ENCODE measurements around the gene CACHD1. TPM values are rescaled to one million over a fixed set of nuclear protein-coding genes. Genes with fewer than 3 reads are reported as not detected.

Gene CACHD1
- total and polyA plus RNA-seq, 7 donors: 1.1 to 5.8 (median 2.1) TPM

- Histone ChIP-seq H3K9me3 (no peaks in the 10 kb centered on the region), H3K27me3 (ENCODE audit: insufficient read depth in 3 of 3, low read length in 2 of 3) (no peaks in the 10 kb centered on the region), H3K4me3 (no peak overlapping the region), H3K4me1 (peaks cover 14% of the 10 kb centered on the region), H3K36me3 (ENCODE audit: insufficient read depth in 1 of 2, low read depth in 1 of 2) (no peaks in the 10 kb centered on the region), H3K27ac (peak overlapping the region; percentile 5)
- DNase-seq (no peak), ATAC-seq (no peak)
- 38 to 54% (median 47%) methylated on average over 3 of the region's 3 CpGs for WGBS, 3 donors
- intact Hi-C loops (cut with DNase I): no loop called here
- TF ChIP-seq, protein P1, sequence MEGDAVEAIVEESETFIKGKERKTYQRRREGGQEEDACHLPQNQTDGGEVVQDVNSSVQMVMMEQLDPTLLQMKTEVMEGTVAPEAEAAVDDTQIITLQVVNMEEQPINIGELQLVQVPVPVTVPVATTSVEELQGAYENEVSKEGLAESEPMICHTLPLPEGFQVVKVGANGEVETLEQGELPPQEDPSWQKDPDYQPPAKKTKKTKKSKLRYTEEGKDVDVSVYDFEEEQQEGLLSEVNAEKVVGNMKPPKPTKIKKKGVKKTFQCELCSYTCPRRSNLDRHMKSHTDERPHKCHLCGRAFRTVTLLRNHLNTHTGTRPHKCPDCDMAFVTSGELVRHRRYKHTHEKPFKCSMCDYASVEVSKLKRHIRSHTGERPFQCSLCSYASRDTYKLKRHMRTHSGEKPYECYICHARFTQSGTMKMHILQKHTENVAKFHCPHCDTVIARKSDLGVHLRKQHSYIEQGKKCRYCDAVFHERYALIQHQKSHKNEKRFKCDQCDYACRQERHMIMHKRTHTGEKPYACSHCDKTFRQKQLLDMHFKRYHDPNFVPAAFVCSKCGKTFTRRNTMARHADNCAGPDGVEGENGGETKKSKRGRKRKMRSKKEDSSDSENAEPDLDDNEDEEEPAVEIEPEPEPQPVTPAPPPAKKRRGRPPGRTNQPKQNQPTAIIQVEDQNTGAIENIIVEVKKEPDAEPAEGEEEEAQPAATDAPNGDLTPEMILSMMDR (IDR thresholded peaks at IDR 0.05): no peak
Observed at GRCh38 chr1:64539289-64539688, 69.4 kb downstream of the CACHD1 start.

DNA sequence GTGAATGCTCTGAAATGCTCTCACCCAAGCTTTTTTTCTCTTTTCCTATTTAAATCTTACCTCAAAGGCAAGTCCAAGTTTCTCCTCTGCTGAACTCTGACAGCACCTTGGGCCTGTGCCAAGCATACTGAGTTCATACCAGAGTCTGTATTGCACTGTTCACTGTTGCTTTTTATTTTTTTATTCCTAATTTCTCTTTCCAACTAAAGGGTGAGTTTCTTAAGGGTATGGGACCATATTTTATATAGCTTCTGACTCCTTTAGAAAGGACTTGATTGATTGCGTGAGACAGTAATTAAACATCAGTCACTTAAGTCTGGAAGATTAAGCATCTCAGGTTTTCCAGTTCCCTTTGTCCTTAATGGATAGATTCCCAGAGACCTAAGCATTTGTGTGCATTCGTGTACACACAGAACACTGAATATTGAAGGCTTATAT, 69.9 kb downstream of the CACHD1 start:
- Histone ChIP-seq H3K4me1 (peaks cover 14% of the 10 kb centered on the region), H3K36me3 (ENCODE audit: insufficient read depth in 1 of 2, low read depth in 1 of 2) (no peaks in the 10 kb centered on the region), H3K4me3 (peak overlapping the region; percentile 35), H3K27me3 (ENCODE audit: insufficient read depth in 3 of 3, low read length in 2 of 3) (no peaks in the 10 kb centered on the region), H3K9me3 (no peaks in the 10 kb centered on the region), H3K27ac (peak overlapping the region; percentile 5)
- intact Hi-C loops (cut with DNase I): no loop called here
- TF ChIP-seq, protein P1 (IDR thresholded peaks at IDR 0.05): no peak
- DNase-seq: peak; percentile 62 to 78
- 54 to 62% (median 55%) methylated on average over 2 of the region's 2 CpGs for WGBS, 3 donors
- ATAC-seq: peak in 1 of 4 donors; percentile 59

DNA sequence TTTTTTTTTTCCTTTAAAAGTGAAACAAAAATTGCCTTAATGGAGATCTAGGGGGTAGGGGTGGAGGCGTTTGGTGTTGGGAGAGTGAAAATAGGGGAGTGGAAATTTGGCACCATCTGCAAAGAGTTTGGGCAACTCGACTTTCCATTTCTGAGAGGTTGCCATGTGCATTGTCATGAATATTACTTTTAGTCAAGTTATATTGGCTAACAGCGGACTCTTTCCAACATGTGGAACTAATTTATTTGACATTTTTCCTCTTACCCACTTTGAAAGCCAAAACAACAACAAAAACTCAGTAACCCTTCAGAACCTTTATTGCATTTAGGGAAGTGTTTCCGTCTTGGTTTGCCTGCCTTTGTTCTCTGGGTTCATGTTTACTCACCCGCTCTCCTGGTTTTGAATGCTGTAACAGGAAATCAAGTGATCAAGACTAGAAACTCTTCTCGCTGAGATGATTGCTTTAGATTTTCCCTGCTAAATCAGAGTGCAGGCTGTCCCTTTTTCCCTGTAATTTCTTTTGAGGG, 70.4 kb downstream of the CACHD1 start:
- Histone ChIP-seq H3K27me3 (ENCODE audit: insufficient read depth in 3 of 3, low read length in 2 of 3) (no peaks in the 10 kb centered on the region), H3K4me3 (peak overlapping the region; percentile 35), H3K9me3 (no peaks in the 10 kb centered on the region), H3K27ac (peak overlapping the region; percentile 5), H3K4me1 (peaks cover 14% of the 10 kb centered on the region), H3K36me3 (ENCODE audit: insufficient read depth in 1 of 2, low read depth in 1 of 2) (no peaks in the 10 kb centered on the region)
- peak in 2 of 4 donors; percentile 30 to 62 for ATAC-seq
- no peak for DNase-seq
- intact Hi-C loops (cut with DNase I): no loop called here
- TF ChIP-seq, protein P1 (IDR thresholded peaks at IDR 0.05): no peak
- WGBS, 3 donors: 29 to 34% (median 33%) methylated on average over 6 of the region's 6 CpGs

- intact Hi-C loops (cut with DNase I): no loop called here
- no peak for DNase-seq
- TF ChIP-seq, protein P1 (IDR thresholded peaks at IDR 0.05): no peak
- Histone ChIP-seq H3K27ac (no peak overlapping the region), H3K4me3 (no peak overlapping the region), H3K27me3 (ENCODE audit: insufficient read depth in 3 of 3, low read length in 2 of 3) (no peaks in the 10 kb centered on the region), H3K9me3 (no peaks in the 10 kb centered on the region), H3K36me3 (ENCODE audit: insufficient read depth in 1 of 2, low read depth in 1 of 2) (no peaks in the 10 kb centered on the region), H3K4me1 (peaks cover 14% of the 10 kb centered on the region)
- WGBS, 3 donors: 74 to 81% (median 80%) methylated on average over 4 of the region's 4 CpGs
- no peak for ATAC-seq
Observed at GRCh38 chr1:64542118-64542517, 72.2 kb downstream of the CACHD1 start.

- no peaks in the 10 kb centered on the region for H3K9me3 ChIP-seq
- no peaks in the 10 kb centered on the region for H3K27me3 ChIP-seq (ENCODE audit: insufficient read depth in 3 of 3, low read length in 2 of 3)
- peaks cover 13% of the 10 kb centered on the region for H3K4me1 ChIP-seq
- no peak overlapping the region for H3K4me3 ChIP-seq
- intact Hi-C loops (cut with DNase I): no loop called here
- H3K27ac ChIP-seq: no peak overlapping the region
- WGBS, 3 donors: 64 to 77% (median 65%) methylated on average over 4 of the region's 4 CpGs
- TF ChIP-seq, protein P1 (IDR thresholded peaks at IDR 0.05): no peak
- DNase-seq (peak; percentile 43 to 67), ATAC-seq (peak in 3 of 4 donors; percentile 37 to 53 (median 46))
- H3K36me3 ChIP-seq (ENCODE audit: insufficient read depth in 1 of 2, low read depth in 1 of 2): no peaks in the 10 kb centered on the region
Observed at GRCh38 chr1:64543831-64544230, 73.9 kb downstream of the CACHD1 start.
